GM12873 (cell line): ENCODE measurements around the gene DCP1A.
A peak's percentile ranks its signal among the peaks of the same experiment; 100 is the strongest.

ENCODE experiments used
- TF ChIP-seq, protein P1 (sequence below): IDR thresholded peaks from 2 replicates; pipeline ENCODE4 v1.5.1; 2012; ENCODE audit warnings: low read depth, mild to moderate bottlenecking, moderate library complexity, low read length, control low read depth; ENCODE audit not compliant: insufficient read depth; ENCODE audit errors: missing control alignments

DCP1A gene

GRCh38 chr3:53299611-53300023, 47.7 kb downstream of the DCP1A start:
- TF ChIP-seq, protein P1, sequence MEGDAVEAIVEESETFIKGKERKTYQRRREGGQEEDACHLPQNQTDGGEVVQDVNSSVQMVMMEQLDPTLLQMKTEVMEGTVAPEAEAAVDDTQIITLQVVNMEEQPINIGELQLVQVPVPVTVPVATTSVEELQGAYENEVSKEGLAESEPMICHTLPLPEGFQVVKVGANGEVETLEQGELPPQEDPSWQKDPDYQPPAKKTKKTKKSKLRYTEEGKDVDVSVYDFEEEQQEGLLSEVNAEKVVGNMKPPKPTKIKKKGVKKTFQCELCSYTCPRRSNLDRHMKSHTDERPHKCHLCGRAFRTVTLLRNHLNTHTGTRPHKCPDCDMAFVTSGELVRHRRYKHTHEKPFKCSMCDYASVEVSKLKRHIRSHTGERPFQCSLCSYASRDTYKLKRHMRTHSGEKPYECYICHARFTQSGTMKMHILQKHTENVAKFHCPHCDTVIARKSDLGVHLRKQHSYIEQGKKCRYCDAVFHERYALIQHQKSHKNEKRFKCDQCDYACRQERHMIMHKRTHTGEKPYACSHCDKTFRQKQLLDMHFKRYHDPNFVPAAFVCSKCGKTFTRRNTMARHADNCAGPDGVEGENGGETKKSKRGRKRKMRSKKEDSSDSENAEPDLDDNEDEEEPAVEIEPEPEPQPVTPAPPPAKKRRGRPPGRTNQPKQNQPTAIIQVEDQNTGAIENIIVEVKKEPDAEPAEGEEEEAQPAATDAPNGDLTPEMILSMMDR = peak; percentile 76

DNA sequence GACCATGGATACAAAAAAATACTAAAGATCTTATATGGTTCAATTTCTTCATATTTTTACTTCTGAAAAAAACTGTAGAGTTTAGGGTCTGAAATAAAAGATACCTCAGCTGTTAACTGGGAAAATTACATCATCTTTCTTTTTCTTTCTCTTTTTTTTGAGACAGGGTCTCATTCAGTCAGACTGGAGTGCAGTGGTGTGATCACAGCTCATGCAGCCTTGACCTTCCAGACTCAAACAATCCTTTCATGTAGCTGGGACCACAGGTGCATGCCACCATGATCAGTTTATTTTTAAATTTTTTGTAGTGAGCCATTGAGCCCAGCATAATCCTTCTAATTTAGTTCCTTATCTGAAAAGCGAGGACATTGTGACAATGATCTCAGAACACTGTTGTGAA, 51.9 kb downstream of the DCP1A start:
- TF ChIP-seq, protein P1 = no peak

GRCh38 chr3:53293867-53294266, 53.5 kb downstream of the DCP1A start:
- TF ChIP-seq, protein P1 = no peak

- TF ChIP-seq, protein P1 = no peak
Measured at GRCh38 chr3:53288214-53288613, 59.1 kb downstream of the DCP1A start.

DNA sequence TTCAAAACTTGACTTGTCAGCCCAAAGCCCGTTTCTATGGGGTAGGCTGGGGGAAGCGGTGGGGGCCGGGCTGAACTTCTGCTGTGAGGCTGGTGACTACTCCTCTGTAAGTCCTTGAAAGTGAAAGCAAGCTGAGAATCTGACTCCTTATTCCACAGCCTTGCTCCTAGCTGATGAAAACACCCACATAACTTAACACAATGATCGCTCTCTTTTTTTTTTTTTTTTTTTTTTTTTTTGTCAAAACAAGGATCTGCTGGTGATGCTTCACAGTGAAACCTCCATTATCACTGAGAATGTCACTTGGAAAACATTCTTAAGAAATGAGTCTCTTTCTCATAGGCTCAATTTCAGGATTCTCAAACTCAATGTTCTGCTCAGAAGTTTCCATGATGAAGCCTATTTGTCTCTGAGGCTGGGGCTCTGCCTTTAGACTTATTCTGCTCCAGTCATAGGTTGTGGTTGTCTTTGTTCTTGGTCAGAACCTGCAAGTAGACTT, 60.2 kb downstream of the DCP1A start:
- TF ChIP-seq, protein P1 = no peak

GRCh38 chr3:53286727-53287126, 60.6 kb downstream of the DCP1A start:
- TF ChIP-seq, protein P1 = no peak

GRCh38 chr3:53282581-53282980, 64.8 kb downstream of the DCP1A start:
- TF ChIP-seq, protein P1 = no peak
